GM19438 (cell line): ENCODE measurements around the gene SKAP1.
"Not testable (repeated sequence)": the region's sequence is repeated elsewhere in the genome, so short reads cannot be mapped to it uniquely, and the experiment has no call there.

Experiments
- ATAC-seq: cut with Tn5 transposase; IDR thresholded peaks from one replicate; pipeline ENCODE4 v1.9.1; 2021; ENCODE audit warnings: low read depth; ENCODE audit not compliant: unreplicated experiment

SKAP1 gene

DNA sequence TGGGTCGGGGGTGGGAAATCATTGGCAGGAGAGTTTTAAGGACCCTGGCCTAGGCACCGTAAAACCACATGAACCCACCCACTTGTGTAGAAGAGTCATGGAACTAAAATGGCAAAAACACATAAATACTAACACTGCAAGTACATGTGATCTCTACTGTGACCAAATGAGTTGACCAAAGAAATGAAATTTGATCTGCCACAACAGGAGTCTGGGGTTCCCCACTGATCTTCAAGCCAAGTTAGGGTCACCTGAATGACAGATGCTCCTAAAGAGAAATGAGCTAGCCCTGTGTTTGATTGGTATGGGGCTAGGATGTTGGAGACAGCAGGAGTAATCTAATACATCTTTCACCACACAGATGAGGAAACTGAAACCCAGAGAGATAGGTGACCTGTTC, 21.5 kb upstream of the SKAP1 start:
- no peak for ATAC-seq

DNA sequence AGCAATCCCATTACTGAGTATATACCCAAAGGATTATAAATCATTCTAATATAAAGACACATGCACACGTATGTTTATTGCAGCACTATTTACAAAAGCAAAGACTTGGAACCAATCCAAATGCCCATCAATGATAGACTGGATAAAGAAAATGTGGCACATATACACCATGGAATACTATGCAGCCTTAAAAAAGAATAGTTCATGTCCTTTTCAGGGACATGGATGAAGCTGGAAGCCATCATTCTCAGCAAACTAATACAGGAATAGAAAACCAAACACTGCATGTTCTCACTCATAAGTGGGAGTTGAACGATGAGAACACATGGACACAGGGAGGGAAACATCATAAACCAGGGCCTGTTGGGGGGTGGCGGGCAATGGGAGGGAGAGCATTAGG, 19.3 kb upstream of the SKAP1 start:
- not testable (repeated sequence) for ATAC-seq

DNA sequence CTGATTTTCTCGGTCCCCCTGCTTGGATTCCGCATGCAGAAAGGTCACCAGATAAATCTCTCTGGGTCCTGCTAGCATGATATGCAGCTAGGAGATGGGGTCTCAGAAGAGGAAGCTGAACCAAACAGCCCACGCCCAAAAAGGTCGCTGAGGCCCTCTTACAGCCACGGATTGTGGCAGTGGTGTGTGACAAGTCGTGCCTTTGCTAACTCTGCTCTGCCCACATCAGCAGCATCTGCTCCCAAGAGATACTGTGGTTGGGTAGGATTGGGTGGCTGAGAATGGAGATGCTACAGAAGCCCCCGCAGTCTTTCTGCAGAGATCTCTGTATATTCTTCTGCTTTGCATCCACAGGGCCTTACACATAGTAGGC, 15.2 kb upstream of the SKAP1 start:
- ATAC-seq: no peak

DNA sequence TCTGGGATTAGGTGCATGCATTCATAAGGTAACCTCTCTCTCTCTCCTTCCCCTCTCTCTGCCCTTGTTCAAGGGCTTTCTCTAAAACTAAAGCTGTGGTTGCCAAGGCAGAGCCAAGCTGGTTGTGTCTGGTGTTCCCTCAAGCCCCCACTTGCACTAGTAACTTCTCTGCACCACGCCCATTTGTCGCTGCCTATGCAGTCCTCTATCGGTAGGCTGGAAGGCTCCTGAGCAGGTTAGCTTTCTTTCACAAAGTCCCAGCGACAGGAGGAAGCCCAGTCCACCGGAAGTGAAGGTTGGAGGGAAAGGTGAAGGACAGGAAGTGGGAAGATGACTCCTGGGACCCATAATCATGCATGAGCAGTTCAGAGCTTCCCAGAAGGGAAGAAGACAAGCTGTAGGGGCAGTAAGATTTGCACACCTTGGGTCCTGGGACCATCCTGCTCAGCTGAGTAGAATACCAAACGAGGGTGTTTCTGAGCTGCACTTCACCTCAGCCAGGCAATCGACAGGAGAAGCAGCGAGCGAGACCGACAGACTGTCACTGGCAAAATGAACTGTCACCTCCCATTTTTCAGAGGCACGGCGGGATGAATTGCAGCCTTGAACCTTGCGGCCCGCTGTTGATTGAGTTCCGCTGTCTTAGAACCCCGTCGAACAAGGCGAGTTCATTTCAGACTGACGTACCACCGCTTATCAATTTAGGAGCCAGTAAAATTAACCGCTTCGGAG, 14.7 kb upstream of the SKAP1 start:
- ATAC-seq: no peak

DNA sequence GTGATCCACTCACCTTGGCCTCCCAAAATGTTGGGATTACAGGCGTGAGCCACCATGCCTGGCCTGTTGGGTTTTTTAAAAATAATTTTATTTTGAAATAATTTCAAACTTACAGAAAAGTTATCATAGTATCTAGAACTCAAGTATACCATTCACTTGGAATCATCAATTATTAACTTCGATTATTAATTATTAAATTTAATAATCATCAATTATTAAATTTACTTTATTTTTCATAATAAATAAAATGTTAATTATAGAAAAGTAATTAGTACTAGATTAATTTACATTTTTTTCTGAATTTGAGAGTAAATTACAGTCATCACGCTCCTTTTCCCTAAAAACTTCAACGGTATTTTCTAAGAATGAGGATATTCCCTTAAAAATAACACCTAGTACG, 13.7 kb upstream of the SKAP1 start:
- ATAC-seq: no peak

DNA sequence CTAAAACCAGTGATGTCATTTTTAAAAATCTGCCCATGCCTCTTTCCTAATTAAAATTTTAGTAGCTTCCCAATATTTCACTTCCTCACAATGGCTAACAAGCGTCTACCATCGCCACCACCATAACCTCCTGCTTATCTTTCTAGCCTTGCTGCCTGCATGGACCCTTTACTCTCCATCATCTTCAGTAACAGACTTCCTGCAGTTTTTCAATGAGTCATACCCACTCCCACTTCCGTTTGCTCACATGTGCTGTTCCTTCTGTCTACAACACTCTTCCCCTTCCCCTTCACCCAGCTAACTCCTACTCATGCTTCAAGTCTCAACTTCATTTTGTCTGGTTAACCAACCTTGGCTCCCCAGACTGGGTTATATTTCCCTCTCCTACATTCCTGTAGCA, 12.8 kb upstream of the SKAP1 start:
- no peak for ATAC-seq

DNA sequence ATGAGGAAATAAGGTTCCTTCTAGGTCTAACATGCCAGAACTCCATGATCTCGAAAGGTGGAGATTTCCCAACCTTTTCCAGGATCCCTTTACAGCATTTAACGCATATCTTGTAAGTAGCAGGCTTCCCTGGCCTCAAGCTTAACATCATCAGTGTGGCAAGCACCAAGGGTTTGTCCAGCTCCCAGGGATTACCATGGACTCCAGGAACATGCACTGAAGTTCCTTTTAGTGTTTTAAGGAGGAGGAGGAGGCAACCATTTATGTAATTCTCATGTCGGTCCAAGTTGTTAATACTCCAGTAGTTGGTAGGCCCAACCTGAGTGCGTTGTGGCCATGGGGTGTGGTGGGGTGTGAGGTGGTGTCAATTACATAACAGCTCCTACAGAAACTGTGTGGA, 11.8 kb upstream of the SKAP1 start:
- ATAC-seq: no peak

DNA sequence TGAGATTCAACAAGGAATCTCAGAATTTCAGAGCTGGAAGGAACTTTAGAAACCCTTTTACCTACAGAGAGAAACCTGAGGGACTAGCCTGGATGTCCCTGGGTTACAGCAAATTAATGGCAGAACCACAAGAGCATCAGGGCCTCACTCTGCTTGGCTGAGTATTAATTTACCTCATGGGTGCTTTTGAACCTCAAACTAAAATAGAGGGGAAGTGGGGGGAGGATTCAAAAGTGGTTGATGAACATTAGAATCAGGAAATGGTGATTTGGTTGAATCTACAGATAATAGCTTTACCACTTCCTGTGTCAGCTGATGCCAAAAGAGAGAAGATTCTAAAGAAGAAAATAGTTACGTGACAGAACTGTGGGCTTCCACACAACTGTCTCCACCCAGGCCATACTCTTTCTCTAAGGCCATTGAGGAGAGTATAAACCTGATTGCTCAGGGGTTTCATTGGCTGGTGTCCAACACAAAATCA, 11.3 kb upstream of the SKAP1 start:
- peak; percentile 67 for ATAC-seq

DNA sequence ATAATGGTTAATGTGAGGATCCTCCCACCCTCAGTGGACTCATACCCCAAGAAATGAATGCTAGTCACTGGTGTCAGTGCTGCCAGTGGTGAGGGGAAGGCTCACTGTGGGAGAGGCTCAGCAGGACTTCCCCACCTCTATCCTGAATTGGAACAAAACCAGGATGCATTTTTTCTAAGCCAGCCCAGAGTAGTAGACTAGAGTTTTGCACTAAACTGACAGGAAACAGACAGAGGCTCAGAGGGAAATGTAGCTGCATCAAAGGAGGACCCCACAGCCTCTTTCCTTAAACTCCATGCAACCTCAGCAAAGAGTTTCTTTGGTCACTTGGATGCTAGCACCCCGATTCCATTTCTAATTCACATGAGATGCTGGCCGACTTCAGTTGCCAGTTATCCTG, 10.7 kb upstream of the SKAP1 start:
- ATAC-seq: no peak

DNA sequence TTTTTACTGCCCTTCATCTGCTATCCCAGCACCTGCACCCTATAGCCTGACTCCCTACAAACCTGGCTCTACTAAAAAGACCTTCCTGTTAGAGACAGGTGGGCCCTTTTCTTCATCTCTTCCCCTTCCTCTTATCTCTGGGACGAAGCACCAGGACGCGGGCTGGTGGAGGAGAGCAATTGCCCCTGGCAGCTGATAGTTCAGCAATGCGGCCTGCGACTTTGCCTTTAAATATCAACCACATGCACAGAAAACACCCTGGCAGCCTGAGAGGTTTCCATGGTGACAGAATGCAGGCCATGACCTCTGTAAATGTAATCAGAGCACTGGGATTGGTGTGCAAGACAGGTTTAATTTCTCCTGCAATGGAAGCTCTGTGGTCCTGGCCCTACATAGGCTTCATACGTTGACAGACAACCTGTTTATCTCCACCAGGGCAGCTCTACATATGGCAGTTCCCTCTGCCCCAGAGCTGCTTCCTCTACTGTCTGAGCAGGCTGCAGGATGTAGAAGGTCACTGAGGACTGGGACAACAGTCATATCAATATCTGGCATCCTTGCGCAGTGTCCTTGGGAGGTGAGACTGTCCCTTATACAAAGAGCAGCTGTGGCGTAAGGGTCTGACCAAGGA, 10.0 kb upstream of the SKAP1 start:
- no peak for ATAC-seq

DNA sequence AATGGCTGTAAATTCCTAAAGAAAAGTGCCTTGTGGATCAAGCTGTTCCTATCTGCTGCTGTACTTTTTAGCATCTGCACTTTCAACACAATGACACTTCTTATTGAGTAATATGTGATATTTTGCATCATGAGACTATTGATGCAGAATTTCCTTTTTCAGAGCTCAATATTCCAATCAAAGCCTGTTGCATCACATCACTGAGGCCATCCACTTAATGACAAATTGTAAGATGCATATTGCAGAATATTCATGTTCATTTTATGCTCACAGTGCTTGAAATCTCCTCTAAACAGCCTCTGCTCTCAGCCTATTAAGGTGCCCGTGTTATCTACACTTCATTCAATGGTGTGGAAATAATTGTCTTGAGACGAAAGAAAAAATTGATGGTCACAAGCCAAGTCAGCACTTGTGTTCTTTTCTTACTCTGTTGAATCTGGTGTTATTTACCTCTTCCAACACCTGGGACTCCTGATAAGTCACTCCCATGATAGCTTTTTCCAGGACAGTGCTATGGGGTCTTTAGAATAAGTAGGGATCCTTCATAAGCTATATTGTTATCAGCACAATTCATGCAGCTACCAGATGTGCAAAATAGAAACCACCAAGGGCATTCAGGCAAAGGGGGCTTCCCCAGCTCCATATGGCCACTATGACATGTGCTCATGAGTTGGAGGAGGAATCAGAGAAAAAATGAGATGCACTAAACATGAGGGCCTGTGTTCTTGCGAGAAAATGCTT, 9.3 kb upstream of the SKAP1 start:
- no peak for ATAC-seq

DNA sequence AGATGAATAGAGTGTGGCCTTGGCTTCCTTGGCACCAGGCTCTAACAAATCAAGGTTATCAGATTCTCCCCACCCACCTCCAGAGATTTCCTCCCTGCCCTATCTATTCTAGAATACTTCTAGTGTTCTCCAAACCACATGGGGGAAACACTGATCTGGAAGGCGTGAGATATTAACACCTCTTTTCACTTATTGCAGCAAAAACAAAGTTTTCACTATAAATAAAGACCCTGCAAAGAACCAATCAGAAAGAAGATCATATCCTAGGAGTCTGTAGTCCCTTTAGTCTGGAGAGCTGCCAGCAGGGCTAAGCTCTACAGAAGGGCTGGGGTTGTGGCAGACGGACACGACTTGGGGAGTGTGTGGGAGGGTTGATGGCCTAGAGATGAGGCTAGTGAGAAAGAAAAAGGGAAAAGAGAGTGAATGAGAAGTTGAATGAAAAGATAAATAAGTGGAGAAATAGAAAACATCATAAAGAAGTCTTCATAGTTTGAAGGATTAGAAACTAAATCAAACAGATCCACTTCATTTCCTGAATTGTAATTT, 8.6 kb upstream of the SKAP1 start:
- no peak for ATAC-seq

DNA sequence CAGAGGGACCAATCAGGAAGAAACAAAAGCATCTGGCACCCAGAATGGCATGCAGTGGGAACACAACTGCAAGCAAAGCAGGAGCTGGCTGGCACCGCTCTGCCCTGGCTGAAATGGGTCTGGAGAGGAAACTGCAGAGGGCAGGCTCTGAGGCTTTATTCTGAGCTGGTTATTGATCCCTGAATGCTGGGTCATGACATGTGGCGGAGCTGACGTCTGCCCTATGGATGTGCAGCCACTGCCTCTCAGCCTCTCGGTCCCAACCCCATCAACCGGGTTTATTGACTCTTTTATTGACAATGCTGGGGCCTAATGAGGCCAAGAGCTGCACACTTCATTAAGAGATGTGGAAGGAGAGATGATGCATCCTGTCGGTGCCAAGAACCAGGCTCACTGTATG, 3.9 kb upstream of the SKAP1 start:
- ATAC-seq: no peak

DNA sequence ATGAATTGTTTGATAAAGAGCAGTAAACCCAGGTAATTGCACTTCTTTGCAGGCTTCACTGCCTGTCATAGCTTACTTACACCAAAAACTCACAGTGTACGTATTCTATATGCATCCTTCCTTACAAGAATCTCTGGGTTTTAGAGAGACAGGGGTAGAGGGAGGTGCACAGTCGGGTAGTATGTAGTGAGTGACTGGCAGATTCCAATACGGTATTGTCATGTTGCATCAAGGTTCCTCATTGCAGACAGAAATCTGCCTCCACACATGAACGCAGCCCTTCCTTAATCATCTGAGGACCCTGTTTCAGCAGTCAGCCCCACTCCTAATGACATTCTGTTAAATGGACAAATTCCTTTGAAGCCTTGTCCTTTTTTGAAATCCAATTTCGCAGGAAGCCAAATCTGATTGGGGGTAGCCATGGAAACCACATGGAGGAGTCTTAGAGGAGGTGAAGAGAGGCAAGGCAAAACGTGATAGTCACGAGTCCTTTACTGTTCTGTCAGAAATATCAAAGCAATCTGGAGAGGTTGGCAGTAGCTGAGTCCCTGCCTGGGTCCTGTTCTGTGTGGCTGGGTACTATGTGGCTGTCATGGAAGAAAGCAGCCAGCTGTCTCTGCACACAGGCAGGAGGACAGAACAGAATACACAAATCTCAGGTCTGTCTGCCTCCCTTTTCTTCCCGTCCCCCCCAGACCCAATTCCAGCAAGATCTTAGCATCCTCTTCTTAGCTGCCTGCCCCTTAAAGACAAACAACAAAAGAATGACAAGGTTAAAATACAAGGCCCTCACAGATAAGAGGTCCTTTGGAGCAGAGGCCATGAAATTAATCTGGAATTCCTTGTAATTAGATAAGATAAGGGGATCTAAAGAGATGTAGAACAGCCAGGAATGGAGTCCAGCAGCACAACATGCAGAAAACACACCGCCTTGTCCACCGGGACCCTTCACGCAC, 3.1 kb upstream of the SKAP1 start:
- no peak for ATAC-seq

DNA sequence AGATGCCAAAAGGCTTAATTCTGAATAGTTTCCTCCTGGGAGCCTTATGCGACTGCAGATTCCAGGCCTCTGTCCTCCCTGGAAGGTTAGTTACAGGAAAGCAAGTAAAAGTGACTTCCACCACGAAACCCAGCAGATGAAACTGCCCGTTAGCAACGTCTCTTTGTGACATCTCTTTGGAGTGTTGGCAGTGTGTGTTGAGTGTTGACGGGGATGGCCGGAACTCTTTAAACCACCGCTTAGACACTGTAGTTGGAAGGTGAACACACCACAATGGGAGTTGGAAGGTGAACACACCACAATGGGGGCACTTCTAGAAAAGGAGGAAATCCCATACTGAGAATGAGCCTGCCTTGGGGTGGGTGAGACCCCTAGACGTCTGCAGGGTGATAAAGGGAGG, 858 bp downstream of the SKAP1 start:
- no peak for ATAC-seq

DNA sequence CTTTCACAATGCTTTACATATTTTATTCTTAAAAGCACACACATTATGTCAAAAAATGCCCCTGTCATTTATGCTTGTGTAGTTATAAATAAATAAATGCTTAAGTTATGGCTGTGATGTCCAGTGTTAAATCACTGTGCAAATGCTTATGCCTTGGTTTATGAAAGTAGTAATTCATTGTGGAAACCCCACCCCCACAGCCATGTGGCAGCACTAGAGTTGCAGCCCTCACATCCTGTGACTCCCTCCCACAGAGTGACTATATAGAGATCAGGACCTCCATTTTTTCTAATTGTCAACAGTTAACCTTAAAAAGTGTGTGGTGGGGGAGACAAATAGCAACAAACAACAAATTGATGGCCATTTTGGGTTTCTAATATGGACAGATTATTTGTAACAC, 2.4 kb downstream of the SKAP1 start:
- ATAC-seq: no peak

DNA sequence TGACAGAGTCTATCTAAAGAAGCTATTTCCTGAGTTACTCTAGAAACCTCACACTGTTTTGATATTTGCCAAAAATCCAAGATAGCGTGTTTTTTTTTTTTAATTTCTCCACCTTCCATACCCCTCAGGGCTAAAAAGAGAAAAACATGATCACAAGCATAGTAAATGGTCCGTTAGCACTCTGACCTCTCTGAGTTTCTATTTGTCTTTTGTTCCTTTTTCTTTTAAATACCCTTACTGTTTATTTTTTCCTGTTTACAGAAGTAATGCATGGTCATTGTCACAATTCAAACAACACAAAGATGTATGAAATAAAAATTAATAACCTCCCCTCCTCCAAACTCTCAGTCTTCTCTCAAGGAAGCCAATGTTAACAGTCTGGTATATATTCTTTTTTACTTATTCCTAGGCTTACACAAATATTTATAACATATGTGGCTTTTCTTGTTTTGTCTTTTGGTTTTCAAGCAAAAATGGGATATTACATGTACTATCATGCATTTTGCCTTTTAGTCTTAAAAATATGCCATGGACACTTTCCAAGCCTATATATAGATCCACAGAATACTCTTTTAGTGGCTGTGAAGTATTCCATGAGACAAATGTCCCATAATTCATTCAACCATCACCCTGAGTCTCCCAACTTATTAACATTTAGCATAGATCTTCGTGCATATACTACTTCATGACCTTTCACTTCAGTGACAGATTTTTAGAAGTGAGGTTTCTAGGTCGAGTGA, 3.1 kb downstream of the SKAP1 start:
- ATAC-seq: no peak

DNA sequence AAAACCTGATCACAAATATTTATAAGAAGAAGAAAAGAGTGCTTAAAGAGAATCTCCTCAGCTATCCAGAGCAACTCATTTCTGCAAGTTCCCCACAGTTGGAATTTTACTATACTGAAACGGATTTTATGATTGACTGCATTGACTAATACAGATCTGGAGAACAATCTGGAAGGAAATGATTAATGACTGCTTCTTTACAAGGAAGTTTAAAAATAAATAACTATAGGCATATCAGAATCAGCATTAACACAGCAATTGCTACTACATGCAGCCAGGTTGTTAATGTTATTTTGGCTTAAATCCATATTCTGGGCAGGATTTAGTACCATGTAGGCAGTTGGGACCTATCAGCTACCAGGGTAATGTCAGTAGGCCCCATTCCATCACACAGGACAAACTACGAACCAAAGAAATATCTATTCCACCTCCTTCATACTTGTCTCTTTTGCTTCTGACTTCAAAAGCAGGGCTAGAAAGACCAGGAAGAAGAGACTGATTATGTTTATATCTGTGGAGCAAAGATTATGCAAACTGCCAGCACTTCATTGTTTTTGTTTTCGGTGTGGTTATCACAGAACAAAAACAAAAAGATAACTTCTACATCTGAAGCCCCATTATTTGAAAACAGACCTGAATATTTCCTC, 3.9 kb downstream of the SKAP1 start:
- ATAC-seq: no peak

DNA sequence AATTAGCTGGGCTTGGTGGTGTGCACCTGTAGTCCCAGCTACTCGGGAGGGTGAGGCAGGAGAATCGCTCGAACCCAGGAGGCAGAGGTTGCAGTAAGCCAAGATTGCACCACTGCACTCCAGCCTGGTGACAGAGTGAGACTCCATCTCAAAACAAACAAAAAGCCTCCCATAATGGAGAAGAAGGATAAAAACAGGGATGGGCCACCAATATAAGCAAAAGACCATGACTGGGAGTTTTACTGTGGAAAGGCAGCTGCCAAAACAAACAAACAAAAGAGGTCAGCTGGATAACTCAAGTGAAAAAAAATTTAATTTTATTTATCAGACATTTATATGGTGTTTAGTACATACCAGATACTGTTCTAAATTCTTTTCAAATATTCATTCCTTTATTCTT, 8.0 kb downstream of the SKAP1 start:
- not testable (repeated sequence) for ATAC-seq
